ENCODE results near the gene USP40. TPM values are rescaled to one million over a fixed set of nuclear protein-coding genes. Genes with fewer than 3 reads are reported as not detected.

Gene USP40
- total and polyA plus RNA-seq, 10 donors: 11.4 to 57.3 (median 38.1) TPM

GRCh38 chr2:233464531-233465240, 101.9 kb downstream of the USP40 start:
- H3K4me1 ChIP-seq: no peaks in the 10 kb centered on the region
- no peak overlapping the region for H3K27ac ChIP-seq
- H3K9me3 ChIP-seq: no peaks in the 10 kb centered on the region
- intact Hi-C loops (cut with DNase I; ENCODE audit: low total_unique reads): no loop called here
- WGBS, 5 donors: 93 to 96% (median 95%) methylated on average over 16 of the region's 16 CpGs
- no peak overlapping the region for H3K4me3 ChIP-seq
- peak; percentile 48 for DNase-seq
- H3K27me3 ChIP-seq (replicated peaks in 1 of 7): no peaks in the 10 kb centered on the region
- peaks cover 5 to 100% (median 91%) of the 10 kb centered on the region in 6 donors for H3K36me3 ChIP-seq
- TF ChIP-seq CTCF (IDR thresholded peaks at IDR 0.05 in 8 of 11, conservative IDR thresholded peaks at IDR 0.05 in 3 of 11) (no peak), POLR2AphosphoS5 (IDR thresholded peaks at IDR 0.05) (peak in 1 of 3 donors; percentile 17), POLR2A (IDR thresholded peaks at IDR 0.05) (no peak)

GRCh38 chr2:233464056-233464455, 102.5 kb downstream of the USP40 start:
- H3K27me3 ChIP-seq (replicated peaks in 1 of 7): no peaks in the 10 kb centered on the region
- intact Hi-C loops (cut with DNase I; ENCODE audit: low total_unique reads): no loop called here
- no peak overlapping the region for H3K27ac ChIP-seq
- H3K9me3 ChIP-seq: no peaks in the 10 kb centered on the region
- no peaks in the 10 kb centered on the region for H3K4me1 ChIP-seq
- DNase-seq: peak; percentile 66
- WGBS, 5 donors: 89 to 96% (median 96%) methylated on average over 13 to 19 of the region's 19 CpGs
- H3K36me3 ChIP-seq: peaks cover 5 to 100% (median 91%) of the 10 kb centered on the region in 6 donors
- H3K4me3 ChIP-seq: no peak overlapping the region
- TF ChIP-seq POLR2A (IDR thresholded peaks at IDR 0.05) (no peak), POLR2AphosphoS5 (IDR thresholded peaks at IDR 0.05) (no peak), CTCF (IDR thresholded peaks at IDR 0.05 in 8 of 11, conservative IDR thresholded peaks at IDR 0.05 in 3 of 11) (no peak)

- DNase-seq: peak; percentile 33
- Histone ChIP-seq H3K4me3 (no peak overlapping the region), H3K27me3 (replicated peaks in 1 of 7) (no peaks in the 10 kb centered on the region), H3K4me1 (no peaks in the 10 kb centered on the region), H3K9me3 (no peaks in the 10 kb centered on the region), H3K27ac (no peak overlapping the region), H3K36me3 (peaks cover 5 to 100% (median 91%) of the 10 kb centered on the region in 6 donors)
- TF ChIP-seq POLR2AphosphoS5 (IDR thresholded peaks at IDR 0.05) (no peak), POLR2A (IDR thresholded peaks at IDR 0.05) (no peak), CTCF (IDR thresholded peaks at IDR 0.05 in 8 of 11, conservative IDR thresholded peaks at IDR 0.05 in 3 of 11) (no peak)
- intact Hi-C loops (cut with DNase I; ENCODE audit: low total_unique reads): no loop called here
- whole genome bisulfite sequencing, 5 donors: 93 to 97% (median 97%) methylated on average over 16 of the region's 16 CpGs
These were observed 103.0 kb downstream of the USP40 start for GRCh38 chr2:233463586-233463985.

- Histone ChIP-seq H3K36me3 (peaks cover 5 to 100% (median 93%) of the 10 kb centered on the region in 6 donors), H3K9me3 (no peaks in the 10 kb centered on the region), H3K27me3 (replicated peaks in 1 of 7) (no peaks in the 10 kb centered on the region), H3K4me3 (no peak overlapping the region), H3K4me1 (no peaks in the 10 kb centered on the region), H3K27ac (no peak overlapping the region)
- WGBS, 5 donors: 92 to 96% (median 96%) methylated on average over 17 to 21 of the region's 21 CpGs
- intact Hi-C loops (cut with DNase I; ENCODE audit: low total_unique reads): no loop called here
- TF ChIP-seq POLR2A (IDR thresholded peaks at IDR 0.05) (no peak), CTCF (IDR thresholded peaks at IDR 0.05 in 8 of 11, conservative IDR thresholded peaks at IDR 0.05 in 3 of 11) (no peak), POLR2AphosphoS5 (IDR thresholded peaks at IDR 0.05) (no peak)
- DNase-seq: peak; percentile 56
These were observed 103.6 kb downstream of the USP40 start for GRCh38 chr2:233462826-233463470.

Measured in spleen (tissue), 11 donors.